ENCODE data around the gene RBBP5. TPM values are rescaled to one million over a fixed set of nuclear protein-coding genes. Genes with fewer than 3 reads are reported as not detected.

The RBBP5 gene
- total RNA-seq, 1 experiment from 2014 or later = 17.3 TPM

DNA sequence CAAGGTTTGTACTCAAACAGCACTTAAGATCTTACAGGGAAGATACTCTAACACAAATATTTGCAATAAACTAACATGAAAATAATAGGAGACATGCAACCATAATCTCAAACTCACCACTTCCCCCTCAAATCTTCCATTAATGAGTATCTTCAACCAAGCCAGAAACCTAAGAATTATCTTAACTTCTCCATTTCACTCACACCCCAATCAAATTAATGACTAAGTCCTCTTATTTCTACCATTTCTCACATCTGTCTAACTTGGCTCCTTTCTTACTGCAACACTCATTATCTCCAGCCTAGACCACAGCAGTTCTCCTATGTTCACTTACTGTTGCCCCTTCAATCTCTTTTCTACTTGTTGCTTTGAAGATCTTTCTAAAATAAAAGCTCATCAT is 10.4 kb downstream of the RBBP5 start:
- no peak overlapping the region for H4K8ac ChIP-seq (replicated peaks; ENCODE audit: insufficient read length, low read depth, low read length)
- Mint-ChIP-seq H3K9me3 (no peaks in the 10 kb centered on the region), H3K36me3 (ENCODE audit: insufficient read depth in 1 of 3, low read depth in 3 of 3) (peaks cover 6 to 40% (median 30%) of the 10 kb centered on the region in 3 experiments; a peak in 6 of 7 replicates), H3K27me3 (ENCODE audit: low read depth) (no peaks in the 10 kb centered on the region), H3K4me3 (no peak overlapping the region), H3K27ac (no peak overlapping the region), H3K4me1 (no peaks in the 10 kb centered on the region)
- H2BK5ac ChIP-seq (ENCODE audit: insufficient read length, low read length) = no peak overlapping the region
- no peak overlapping the region for H4K5ac ChIP-seq (ENCODE audit: insufficient read length, low read depth, low read length)
- no peak overlapping the region for H2AK5ac ChIP-seq (ENCODE audit: insufficient read length, low read length)
- no peak overlapping the region for H4K91ac ChIP-seq (ENCODE audit: insufficient read length, low read depth, low read length)
- H3K9ac ChIP-seq (ENCODE audit: extremely low read depth, insufficient read length, low read length) = no peak overlapping the region
- no peaks in the 10 kb centered on the region for H3K79me2 ChIP-seq (ENCODE audit: insufficient read depth, low read length)
- H2BK12ac ChIP-seq (ENCODE audit: insufficient read length, low read depth, low read length) = no peak overlapping the region
- H2BK20ac ChIP-seq (ENCODE audit: low read depth, low read length, poor library complexity, severe bottlenecking) = no peak overlapping the region
- H3K18ac ChIP-seq (ENCODE audit: insufficient read length, low read depth, low read length) = no peak overlapping the region
- no peaks in the 10 kb centered on the region for H3K4me1 ChIP-seq (ENCODE audit: insufficient read depth, low read length)
- TF ChIP-seq, protein P1, sequence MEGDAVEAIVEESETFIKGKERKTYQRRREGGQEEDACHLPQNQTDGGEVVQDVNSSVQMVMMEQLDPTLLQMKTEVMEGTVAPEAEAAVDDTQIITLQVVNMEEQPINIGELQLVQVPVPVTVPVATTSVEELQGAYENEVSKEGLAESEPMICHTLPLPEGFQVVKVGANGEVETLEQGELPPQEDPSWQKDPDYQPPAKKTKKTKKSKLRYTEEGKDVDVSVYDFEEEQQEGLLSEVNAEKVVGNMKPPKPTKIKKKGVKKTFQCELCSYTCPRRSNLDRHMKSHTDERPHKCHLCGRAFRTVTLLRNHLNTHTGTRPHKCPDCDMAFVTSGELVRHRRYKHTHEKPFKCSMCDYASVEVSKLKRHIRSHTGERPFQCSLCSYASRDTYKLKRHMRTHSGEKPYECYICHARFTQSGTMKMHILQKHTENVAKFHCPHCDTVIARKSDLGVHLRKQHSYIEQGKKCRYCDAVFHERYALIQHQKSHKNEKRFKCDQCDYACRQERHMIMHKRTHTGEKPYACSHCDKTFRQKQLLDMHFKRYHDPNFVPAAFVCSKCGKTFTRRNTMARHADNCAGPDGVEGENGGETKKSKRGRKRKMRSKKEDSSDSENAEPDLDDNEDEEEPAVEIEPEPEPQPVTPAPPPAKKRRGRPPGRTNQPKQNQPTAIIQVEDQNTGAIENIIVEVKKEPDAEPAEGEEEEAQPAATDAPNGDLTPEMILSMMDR (conservative IDR thresholded peaks at IDR 0.05) = no peak
- H3K23me2 ChIP-seq (ENCODE audit: insufficient read length, low read depth, low read length, poor library complexity, severe bottlenecking) = no peaks in the 10 kb centered on the region
- DNase-seq = no peak
- no peak overlapping the region for H2BK15ac ChIP-seq (ENCODE audit: low read depth, low read length)
- H3T11ph ChIP-seq (ENCODE audit: low read length) = no peak overlapping the region
- H3K27ac ChIP-seq (ENCODE audit: insufficient read length, low read depth, low read length) = no peak overlapping the region
- H2BK120ac ChIP-seq (ENCODE audit: low read depth, low read length, poor library complexity, severe bottlenecking) = no peak overlapping the region
- no peak overlapping the region for H3K14ac ChIP-seq (ENCODE audit: insufficient read depth, low read length)
- no peaks in the 10 kb centered on the region for H4K20me1 ChIP-seq (ENCODE audit: control insufficient read depth, insufficient read depth, insufficient read length)
- H3K79me1 ChIP-seq (ENCODE audit: insufficient read depth, low read depth, low read length, poor library complexity, severe bottlenecking) = no peaks in the 10 kb centered on the region
- no peak overlapping the region for H3K56ac ChIP-seq (ENCODE audit: insufficient read length, low read depth, low read length)
- H3K23ac ChIP-seq (ENCODE audit: insufficient read length, low read depth, low read length) = no peak overlapping the region
- H2AFZ ChIP-seq (ENCODE audit: low read length) = no peak overlapping the region
- no peak overlapping the region for H3K4me2 ChIP-seq (ENCODE audit: insufficient read depth, insufficient read length, low read length)
- H3K27me3 ChIP-seq (ENCODE audit: insufficient read depth, low read length) = no peaks in the 10 kb centered on the region
- H3K4ac ChIP-seq (ENCODE audit: low read depth, low read length) = no peak overlapping the region
- H3K9me3 ChIP-seq (ENCODE audit: control insufficient read depth, low read depth, low read length) = no peaks in the 10 kb centered on the region
